ENCODE measurements around the gene LRRC36.

LRRC36 gene

DNA sequence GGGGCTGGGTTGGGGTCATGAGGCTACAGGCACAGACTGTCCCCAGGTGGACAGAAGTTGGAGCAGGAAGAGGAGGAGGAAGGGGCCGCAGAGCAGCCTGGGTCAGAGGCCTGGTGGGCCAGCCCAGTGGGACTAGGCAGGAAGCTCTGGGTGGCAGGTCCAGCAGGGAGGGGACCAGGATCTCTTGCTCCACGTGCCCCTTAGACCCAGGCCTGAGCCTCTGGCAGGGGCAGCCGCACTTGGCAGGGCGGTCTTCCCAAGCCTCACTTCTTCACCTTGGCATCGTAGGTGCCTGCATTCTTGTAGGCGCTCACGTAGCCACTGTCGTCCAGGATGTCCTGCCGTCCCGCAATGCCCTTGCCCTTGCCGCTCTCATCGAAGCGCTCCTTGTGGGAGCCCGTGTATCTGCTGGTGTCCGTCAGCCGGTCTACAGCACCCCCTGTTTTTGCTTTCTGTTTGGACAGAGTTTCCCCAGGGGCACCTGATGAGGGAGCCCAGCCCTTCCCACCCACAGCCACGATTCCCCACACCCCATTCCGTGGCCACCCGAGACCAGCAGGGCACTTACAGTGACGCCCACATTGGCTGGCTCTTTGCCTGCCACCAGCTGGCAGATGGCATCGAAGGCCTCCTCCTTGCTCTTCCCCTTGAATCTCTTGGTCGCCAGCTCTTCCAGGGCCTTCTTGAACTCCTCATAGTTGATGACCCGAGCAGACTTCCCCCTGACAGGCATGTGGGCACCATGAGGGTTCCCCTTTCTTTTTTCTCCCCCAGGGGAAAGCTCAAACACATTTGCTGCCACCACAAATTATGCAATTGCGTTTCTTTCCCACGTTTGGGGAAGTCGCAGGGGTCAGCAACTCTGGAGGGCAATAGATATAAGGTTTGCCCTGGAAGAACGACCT is 63.5 kb downstream of the LRRC36 start:
- DNase-seq (ENCODE audit: low read depth in 2 of 2, low spot score in 1 of 2): no peak

- no peak for DNase-seq (ENCODE audit: low read depth in 2 of 2, low spot score in 1 of 2)
Observed at GRCh38 chr16:67390816-67391423, 64.3 kb downstream of the LRRC36 start.

GRCh38 chr16:67391424-67392300 is 65.0 kb downstream of the LRRC36 start:
- no peak for DNase-seq (ENCODE audit: low read depth in 2 of 2, low spot score in 1 of 2)

GRCh38 chr16:67392301-67393059 is 65.9 kb downstream of the LRRC36 start:
- no peak for DNase-seq (ENCODE audit: low read depth in 2 of 2, low spot score in 1 of 2)

GRCh38 chr16:67393111-67393787 is 66.6 kb downstream of the LRRC36 start, which contains the start of gene TPPP3:
Gene TPPP3 (minus strand): TSS chr16:67393498. CDS start chr16:67391111, 2,387 bp downstream.
- DNase-seq (ENCODE audit: low read depth in 2 of 2, low spot score in 1 of 2): no peak

DNA sequence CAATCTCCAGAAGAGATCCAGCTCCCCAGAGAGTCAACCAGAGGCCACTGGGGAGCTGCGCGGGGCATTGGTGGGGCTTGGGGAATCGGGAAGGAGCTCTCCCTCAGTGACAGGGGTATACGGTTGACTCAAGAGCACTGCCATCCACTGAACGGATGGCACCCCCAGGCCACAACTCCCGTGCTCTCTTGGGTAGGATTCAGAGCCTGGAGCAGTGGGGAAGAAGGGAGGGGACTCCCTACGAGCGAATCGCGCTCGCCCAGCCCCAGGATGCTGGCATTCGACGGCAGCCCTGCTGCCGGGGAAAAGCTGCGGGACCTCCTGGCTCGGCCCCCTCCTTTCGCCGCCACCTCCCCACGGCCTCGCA is 67.2 kb downstream of the LRRC36 start:
- no peak for DNase-seq (ENCODE audit: low read depth in 2 of 2, low spot score in 1 of 2)

DNA sequence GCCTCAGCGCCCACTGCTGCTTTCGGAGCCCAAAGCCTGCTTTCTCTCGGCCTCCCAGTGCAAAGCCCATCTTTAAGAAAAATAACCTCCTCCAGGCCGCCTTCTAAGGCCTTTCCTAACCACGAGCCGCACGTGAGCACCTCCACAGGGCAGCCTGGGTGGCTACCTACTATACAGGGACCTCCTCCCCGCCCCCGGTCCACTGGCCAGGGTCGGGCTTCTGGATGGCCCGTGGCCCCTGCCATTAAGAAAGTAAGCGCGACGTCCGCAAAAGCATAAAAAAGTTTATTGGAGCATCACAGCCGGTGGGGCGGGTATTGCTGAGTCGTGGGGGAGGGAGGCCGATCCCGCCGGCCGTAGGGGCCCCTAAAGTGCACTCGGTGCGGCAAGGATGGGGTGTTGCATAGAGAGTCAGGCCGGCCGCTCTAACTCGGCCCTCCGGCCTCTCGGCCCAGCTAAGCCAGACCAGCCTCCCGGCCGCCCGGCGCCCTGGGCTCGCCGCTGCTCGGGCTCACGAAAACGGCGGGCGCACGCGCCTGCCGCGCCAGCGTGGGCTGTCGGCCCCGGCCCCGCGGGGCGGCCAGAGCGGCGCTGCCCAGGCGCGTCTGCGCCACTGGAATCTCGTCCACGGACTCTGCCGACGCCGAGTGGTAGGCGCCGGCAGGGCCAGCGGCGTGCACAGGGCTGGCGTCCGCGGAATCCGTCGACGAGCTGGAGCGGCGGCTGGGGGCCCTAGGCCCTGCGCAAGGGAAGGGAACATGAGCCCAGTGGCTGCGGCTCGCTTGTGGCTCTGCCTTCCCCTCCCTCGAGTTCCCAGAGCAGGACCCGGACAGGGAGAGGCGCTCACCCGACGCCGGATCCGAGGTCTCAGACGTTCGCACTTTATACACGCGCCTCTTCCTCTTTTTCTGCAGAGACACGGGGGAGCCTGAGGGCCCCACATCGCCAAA is 67.8 kb downstream of the LRRC36 start:
- DNase-seq (ENCODE audit: low read depth in 2 of 2, low spot score in 1 of 2): no peak

- DNase-seq (ENCODE audit: low read depth in 2 of 2, low spot score in 1 of 2): no peak
Observed at GRCh38 chr16:67395105-67395457, 68.5 kb downstream of the LRRC36 start.

- no peak for DNase-seq (ENCODE audit: low read depth in 2 of 2, low spot score in 1 of 2)
Observed at GRCh38 chr16:67395458-67396158, 69.0 kb downstream of the LRRC36 start.

- no peak for DNase-seq (ENCODE audit: low read depth in 2 of 2, low spot score in 1 of 2)
Observed at GRCh38 chr16:67396159-67397035, 69.8 kb downstream of the LRRC36 start.

DNA sequence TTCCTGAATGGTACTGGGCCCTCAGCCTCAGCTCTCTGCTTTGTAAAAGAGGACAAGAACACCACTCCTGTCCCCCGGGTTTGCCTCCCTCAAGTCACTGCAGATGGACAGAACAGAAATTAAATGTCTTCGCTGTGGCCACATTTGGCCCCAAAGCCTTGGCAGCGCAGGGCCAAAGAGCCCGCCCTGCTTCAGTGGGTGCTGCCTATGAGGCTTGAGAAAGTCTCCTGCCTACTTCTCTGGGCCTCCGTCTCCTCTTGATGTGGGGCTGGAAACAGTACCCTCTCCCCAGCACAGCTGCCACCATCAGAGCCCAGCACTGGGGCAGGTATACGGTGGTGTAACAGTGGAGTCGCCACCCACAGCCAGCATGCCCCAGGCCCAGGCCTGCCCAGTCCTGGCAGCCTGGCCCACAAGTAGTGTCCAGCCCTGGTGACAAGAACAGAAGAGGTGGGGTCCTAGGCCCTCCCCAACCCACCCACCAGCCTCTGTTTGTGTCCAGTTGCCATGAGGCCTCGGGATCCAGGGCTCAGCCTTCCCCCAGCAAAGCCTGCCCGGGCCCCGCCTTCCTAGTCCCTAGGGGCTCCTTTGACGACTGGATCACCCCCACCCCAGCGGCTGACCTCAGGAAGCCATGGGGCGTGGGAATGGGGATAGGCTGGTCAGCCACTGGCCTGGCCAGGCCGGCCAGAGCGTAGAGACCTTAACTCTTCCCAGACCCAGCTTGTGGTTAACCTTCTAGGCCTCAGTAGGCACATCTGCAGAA is 70.6 kb downstream of the LRRC36 start:
- DNase-seq (ENCODE audit: low read depth in 2 of 2, low spot score in 1 of 2): no peak

DNA sequence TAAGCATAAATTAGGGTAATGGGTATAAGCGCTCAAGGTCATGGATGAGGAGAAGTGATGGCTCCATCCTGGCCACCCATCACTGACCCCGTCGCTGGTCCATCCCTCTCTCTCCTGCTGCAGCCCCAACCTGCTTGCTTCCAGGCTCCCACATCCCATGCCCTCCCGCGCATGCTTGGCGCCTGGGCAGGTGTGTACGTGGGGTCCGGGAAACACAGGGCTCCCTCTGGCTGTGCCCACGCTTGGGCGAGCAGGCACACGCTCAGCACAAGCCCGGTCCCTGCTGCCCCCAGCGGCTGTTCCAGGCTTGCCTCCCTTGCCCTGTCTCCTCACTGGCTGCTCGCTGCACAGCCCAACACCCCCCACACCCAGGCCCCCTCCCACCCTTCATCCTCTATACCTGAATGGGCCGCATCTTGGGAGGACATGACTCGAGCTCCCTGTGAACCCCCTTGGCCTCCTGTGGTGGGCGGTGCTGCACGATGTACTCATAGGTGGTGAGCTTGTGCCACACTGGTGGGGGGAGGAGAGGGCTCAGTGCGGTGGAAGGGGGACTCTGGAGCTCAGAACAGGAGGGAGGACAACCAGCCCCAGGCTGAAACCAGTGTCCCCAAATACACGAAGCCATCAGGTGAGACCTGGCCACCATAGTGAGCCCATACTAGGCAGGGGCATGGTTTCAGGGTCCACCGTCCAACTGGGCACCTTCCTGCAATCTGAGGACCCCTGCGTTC is 71.4 kb downstream of the LRRC36 start:
- no peak for DNase-seq (ENCODE audit: low read depth in 2 of 2, low spot score in 1 of 2)

DNA sequence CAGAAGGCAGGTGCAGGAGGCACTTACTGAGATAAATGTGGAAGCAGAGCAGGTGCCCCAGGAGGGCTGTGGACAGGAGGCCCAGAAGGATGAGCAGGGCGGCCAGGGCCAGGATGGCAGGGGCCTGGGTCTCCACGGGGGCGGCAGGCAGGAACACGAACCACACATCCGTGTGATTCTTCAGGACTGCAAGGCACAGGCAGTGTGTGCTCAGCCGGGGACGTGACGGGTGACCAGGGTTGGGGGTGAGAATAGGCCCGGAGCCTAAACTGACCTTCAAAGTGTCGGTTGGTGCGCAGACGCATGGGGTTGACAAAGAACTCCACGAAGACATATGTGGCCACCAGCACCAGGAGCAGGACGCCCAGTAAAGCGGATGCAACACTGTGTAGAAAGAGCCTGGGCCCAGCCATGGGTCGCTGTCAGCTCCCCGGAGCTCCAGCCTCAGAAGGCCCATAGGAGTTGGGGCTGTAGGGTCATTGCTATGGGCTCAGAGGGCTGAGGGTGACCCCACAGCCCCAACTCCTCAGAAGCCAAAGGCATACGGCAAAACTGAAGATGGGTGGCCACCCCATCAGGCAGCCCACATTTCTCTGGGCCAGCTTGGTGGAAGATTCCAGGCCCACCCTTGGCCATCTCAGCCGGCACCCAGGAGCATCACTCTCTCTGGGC is 72.1 kb downstream of the LRRC36 start:
- DNase-seq (ENCODE audit: low read depth in 2 of 2, low spot score in 1 of 2): no peak

GRCh38 chr16:67399218-67399733 is 72.7 kb downstream of the LRRC36 start:
- DNase-seq (ENCODE audit: low read depth in 2 of 2, low spot score in 1 of 2): no peak

Measured in stimulated activated CD8-positive, alpha-beta memory T cell treated with anti-CD3 and anti-CD28 coated beads, Interleukin-4, amount 100 ng/mL, for 4 hours (primary cell).